A673 (cell line): Measurements from ENCODE around the gene STH. TPM values are rescaled to one million over a fixed set of nuclear protein-coding genes. Genes with fewer than 3 reads are reported as not detected.

Experiments
- BruUV-seq: library from RNA; stranded (reverse); fragments of 400-500 nt; replicated peaks from 2 replicates; lab custom pipeline; 2021; lab: Mats Ljungman, UMichigan
- CTCF ChIA-PET: fragments of 300-600 bp; sonication (Branson Sonifier 250); formaldehyde crosslinking; loops from one replicate; lab custom pipeline; 2022; ENCODE audit warnings: antibody characterized with exemption; lab: Charles Lee
- POLR2A ChIA-PET: fragments of 300-600 bp; sonication (Branson Sonifier 250); formaldehyde crosslinking; loops from one replicate; lab custom pipeline; 2022; ENCODE audit warnings: antibody characterized with exemption; ENCODE audit not compliant: low non-redundant PET; lab: Charles Lee
- DNase-seq: peaks from one replicate; pipeline ENCODE4 v3.0.0-alpha.2; 2015; ENCODE audit warnings: low spot score
- H3K27ac ChIP-seq: fragments of 200-600 bp; sonication (generic); 2 replicates; pipeline ENCODE4 v1.5.1; 2016; ENCODE audit warnings: mixed run types, low read depth, mild to moderate bottlenecking, mixed read lengths, antibody characterized with exemption, low read length; ENCODE audit not compliant: poor library complexity, severe bottlenecking
- H3K27me3 ChIP-seq: fragments of 200-600 bp; sonication (generic); replicated peaks from 2 replicates; pipeline ENCODE4 v1.6.1; 2017; ENCODE audit warnings: mixed run types, low read depth, mild to moderate bottlenecking, mixed read lengths, antibody characterized with exemption, low read length; ENCODE audit not compliant: insufficient read depth, poor library complexity
- H3K36me3 ChIP-seq: fragments of 200-600 bp; sonication (generic); 2 replicates; pipeline ENCODE4 v1.6.1; 2016; ENCODE audit warnings: mixed run types, mild to moderate bottlenecking, mixed read lengths, antibody characterized with exemption, low read length; ENCODE audit not compliant: insufficient read depth, poor library complexity, severe bottlenecking
- H3K4me1 ChIP-seq: fragments of 200-600 bp; sonication (generic); 2 replicates; pipeline ENCODE4 v1.6.1; 2017; ENCODE audit warnings: mixed run types, mild to moderate bottlenecking, mixed read lengths, antibody characterized with exemption, low read length; ENCODE audit not compliant: insufficient read depth, poor library complexity, severe bottlenecking
- H3K4me3 ChIP-seq: fragments of 200-600 bp; sonication (generic); 2 replicates; pipeline ENCODE4 v1.5.1; 2016; ENCODE audit warnings: low read depth, mixed run types, mild to moderate bottlenecking, mixed read lengths, low read length; ENCODE audit not compliant: poor library complexity, severe bottlenecking
- H3K9me3 ChIP-seq: fragments of 200-600 bp; sonication (generic); 2 replicates; pipeline ENCODE4 v1.6.1; 2016; ENCODE audit warnings: mixed run types, low read depth, mild to moderate bottlenecking, mixed read lengths, antibody characterized with exemption, low read length; ENCODE audit not compliant: poor library complexity, severe bottlenecking
- CTCF ChIP-seq: fragments of 300-800, 200-600 bp; sonication (generic); conservative IDR thresholded peaks from 2 replicates; pipeline ENCODE4 v1.5.1; 2017; ENCODE audit warnings: low read depth, mild to moderate bottlenecking, antibody characterized with exemption, low read length, moderate library complexity, mixed read lengths
- EZH2 ChIP-seq: fragments of 200-600 bp; sonication (generic); IDR thresholded peaks from 2 replicates; pipeline ENCODE4 v1.6.1; 2017; ENCODE audit warnings: borderline replicate concordance, low read depth, mild to moderate bottlenecking, mixed read lengths, antibody characterized with exemption, low read length; ENCODE audit not compliant: poor library complexity, severe bottlenecking
- intact Hi-C: fragments of 100-400 bp; cut with micrococcal nuclease; formaldehyde crosslinking; loops from one replicate; pipeline ENCODE4 v1.10.0; 2022; ENCODE audit not compliant: unreplicated experiment
- total RNA-seq: library from RNA; stranded (reverse); gene quantifications from 2 replicates; pipeline ENCODE4 v1.2.3, GENCODE V29; 2021

Gene STH
- total RNA-seq, 1 experiment from 2014 or later = not detected

GRCh38 chr17:45968732-45969131 is 30.3 kb upstream of the STH start:
- DNase-seq = no peak
- no TSS peak for BruUV-seq
- POLR2A ChIA-PET = no interaction called here
- Histone ChIP-seq H3K9me3 (no peaks in the 10 kb centered on the region), H3K36me3 (no peaks in the 10 kb centered on the region), H3K27ac (no peak overlapping the region), H3K4me1 (no peaks in the 10 kb centered on the region), H3K4me3 (no peak overlapping the region), H3K27me3 (no peaks in the 10 kb centered on the region)
- CTCF ChIA-PET = no interaction called here
- intact Hi-C loops = no loop called here
- no peak for TF ChIP-seq EZH2
- no peak for TF ChIP-seq CTCF

GRCh38 chr17:45969726-45970125 is 29.3 kb upstream of the STH start:
- H3K4me1 ChIP-seq = no peaks in the 10 kb centered on the region
- H3K4me3 ChIP-seq = no peak overlapping the region
- no peak overlapping the region for H3K27ac ChIP-seq
- ChIA-PET CTCF (no interaction called here), POLR2A (interaction anchor here (0.6 kb wide), 1 partner anchor 1485 kb away, joined by 3 read pairs; no protein-coding TSS in a partner anchor)
- H3K9me3 ChIP-seq = no peaks in the 10 kb centered on the region
- no peak for DNase-seq
- TF ChIP-seq CTCF (no peak), EZH2 (no peak)
- BruUV-seq = no TSS peak
- H3K27me3 ChIP-seq = no peaks in the 10 kb centered on the region
- intact Hi-C loops = no loop called here
- H3K36me3 ChIP-seq = no peaks in the 10 kb centered on the region

- no peak overlapping the region for H3K27ac ChIP-seq
Observed at GRCh38 chr17:45970659-45971058, 28.4 kb upstream of the STH start.

More at GRCh38 chr17:45970659-45971058, 28.4 kb upstream of the STH start:
- Histone ChIP-seq H3K9me3 (no peaks in the 10 kb centered on the region), H3K27me3 (no peaks in the 10 kb centered on the region), H3K36me3 (no peaks in the 10 kb centered on the region), H3K4me1 (no peaks in the 10 kb centered on the region), H3K4me3 (no peak overlapping the region)
- TF ChIP-seq EZH2 (no peak), CTCF (no peak)
- BruUV-seq = no TSS peak
- intact Hi-C loops = no loop called here
- DNase-seq = no peak
- CTCF ChIA-PET = no interaction called here
- POLR2A ChIA-PET = no interaction called here
